GM12892 (cell line): ENCODE measurements around the gene DEAF1.

ENCODE experiments used
- POLR2A ChIP-seq: IDR thresholded peaks from 2 replicates; pipeline ENCODE4 v1.6.1; 2011; ENCODE audit warnings: low read depth, low read length, control low read depth
- POLR2AphosphoS5 ChIP-seq: IDR thresholded peaks from 2 replicates; pipeline ENCODE4 v1.6.1; 2011; ENCODE audit warnings: low read depth, low read length, control low read depth

DNA sequence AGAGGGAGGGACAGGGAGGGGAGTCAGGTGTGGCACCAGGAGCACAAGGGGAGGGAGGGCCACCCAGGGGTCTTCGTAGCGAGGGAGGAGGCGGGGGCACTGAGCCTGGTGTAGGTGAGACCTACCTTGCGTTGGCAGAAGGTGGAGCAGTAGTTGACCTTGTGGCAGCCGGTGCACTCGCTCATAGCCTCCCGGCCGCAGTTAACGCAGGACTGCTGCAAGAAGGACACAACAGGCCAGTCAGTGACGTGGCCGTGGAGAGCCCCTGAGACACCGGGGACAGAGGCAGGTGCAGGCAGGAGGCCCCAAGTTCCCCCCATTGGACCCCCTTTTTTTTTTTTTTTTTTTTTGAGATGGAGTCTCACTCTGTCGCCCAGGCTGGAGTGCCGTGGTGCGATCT is 41.2 kb downstream of the DEAF1 start:
- no peak for TF ChIP-seq POLR2AphosphoS5
- no peak for TF ChIP-seq POLR2A
